IMR-90 (cell line): ENCODE data around the gene SECTM1. TPM values are rescaled to one million over a fixed set of nuclear protein-coding genes. Genes with fewer than 3 reads are reported as not detected.

Experiments
- ATAC-seq: fragments of 200-7000 bp; cut with Tn5 transposase; 2 replicates; pipeline ENCODE4 v1.9.1; 2020; ENCODE audit warnings: low read depth, mild to moderate bottlenecking, moderate library complexity
- BruUV-seq: library from RNA; stranded (reverse); fragments of 400-500 nt; replicated peaks from 2 replicates; lab custom pipeline; 2021; lab: Mats Ljungman, UMichigan
- CTCF ChIA-PET: fragments of 300-600 bp; formaldehyde crosslinking; extraction: SDS; loops from one replicate; lab custom pipeline; 2021; ENCODE audit warnings: antibody characterized with exemption; lab: Yijun Ruan, JAX
- POLR2A ChIA-PET: fragments of 300-600 bp; sonication (Branson Sonifier 250); formaldehyde crosslinking; loops from one replicate; lab custom pipeline; 2022; ENCODE audit warnings: antibody characterized with exemption; ENCODE audit not compliant: unreplicated experiment; lab: Charles Lee
- DNase-seq: peaks from one replicate; pipeline ENCODE4 v3.0.0; 2013
- H2AFZ ChIP-seq: replicated peaks from 2 replicates; pipeline ENCODE3; 2013; ENCODE audit warnings: low read length, mild to moderate bottlenecking; ENCODE audit not compliant: poor library complexity
- H2AK5ac ChIP-seq: 2 replicates; pipeline ENCODE4 v1.6.1; 2013; ENCODE audit warnings: low read depth, low read length, inconsistent platforms
- H2AK9ac ChIP-seq: replicated peaks from 2 replicates; pipeline ENCODE3; 2013; ENCODE audit warnings: mild to moderate bottlenecking, low read depth, low read length, moderate library complexity; ENCODE audit not compliant: poor library complexity
- H2BK120ac ChIP-seq: 2 replicates; pipeline ENCODE4 v1.6.1; 2013; ENCODE audit warnings: low read depth, low read length, inconsistent platforms
- H2BK15ac ChIP-seq: 3 replicates; pipeline ENCODE4 v1.6.1; 2013; ENCODE audit warnings: low read depth, low read length, inconsistent platforms
- H2BK20ac ChIP-seq: 2 replicates; pipeline ENCODE4 v1.6.1; 2013; ENCODE audit warnings: low read depth, mild to moderate bottlenecking, inconsistent platforms, low read length, moderate library complexity
- H2BK5ac ChIP-seq: 2 replicates; pipeline ENCODE4 v1.6.1; 2013; ENCODE audit warnings: mild to moderate bottlenecking, low read depth, low read length, inconsistent platforms; ENCODE audit not compliant: poor library complexity, severe bottlenecking
- H3K14ac ChIP-seq: replicated peaks from 2 replicates; pipeline ENCODE4 v1.6.1; 2013; ENCODE audit warnings: low read depth, low read length, inconsistent platforms
- H3K18ac ChIP-seq: 2 replicates; pipeline ENCODE4 v1.6.1; 2013; ENCODE audit warnings: low read depth, low read length, control low read depth
- H3K23ac ChIP-seq: 2 replicates; pipeline ENCODE4 v1.6.1; 2013; ENCODE audit warnings: low read depth, low read length, inconsistent platforms
- H3K27ac ChIP-seq: 2 replicates; pipeline ENCODE4 v1.5.1; 2013; ENCODE audit warnings: mild to moderate bottlenecking, control low read depth, low read length; ENCODE audit not compliant: insufficient read depth
- H3K27me3 ChIP-seq: 2 replicates; pipeline ENCODE4 v1.6.1; 2013; ENCODE audit warnings: low read length; ENCODE audit not compliant: control insufficient read depth, insufficient read depth
- H3K36me3 ChIP-seq: 2 replicates; pipeline ENCODE4 v1.6.1; 2013; ENCODE audit warnings: low read length, mixed read lengths; ENCODE audit not compliant: control insufficient read depth, insufficient read depth
- H3K4ac ChIP-seq: 2 replicates; pipeline ENCODE4 v1.6.1; 2013; ENCODE audit warnings: low read depth, low read length, inconsistent platforms
- H3K4me1 ChIP-seq: 2 replicates; pipeline ENCODE4 v1.6.1; 2013; ENCODE audit warnings: low read length, mixed read lengths; ENCODE audit not compliant: control insufficient read depth, insufficient read depth
- H3K4me2 ChIP-seq: 2 replicates; pipeline ENCODE4 v1.6.1; 2013; ENCODE audit warnings: low read depth, mild to moderate bottlenecking, control low read depth, low read length, moderate library complexity
- H3K4me3 ChIP-seq: 2 replicates; pipeline ENCODE4 v1.5.1; 2013; ENCODE audit warnings: low read depth, mild to moderate bottlenecking, control low read depth, low read length, moderate library complexity; ENCODE audit not compliant: insufficient read depth
- H3K56ac ChIP-seq: 2 replicates; pipeline ENCODE4 v1.6.1; 2013; ENCODE audit warnings: low read length, inconsistent platforms; ENCODE audit not compliant: insufficient read depth; ENCODE audit errors: extremely low read depth
- H3K79me1 ChIP-seq, 2 experiments: 2 replicates each; pipeline ENCODE4 v1.6.1; 2013; ENCODE audit warnings: low read length in 2 of 2, inconsistent platforms in 1 of 2, low read depth in 1 of 2
- H3K9ac ChIP-seq: 2 replicates; pipeline ENCODE4 v1.6.1; 2013; ENCODE audit warnings: low read depth, low read length, control low read depth
- H3K9me1 ChIP-seq: 2 replicates; pipeline ENCODE4 v1.6.1; 2013; ENCODE audit warnings: low read length, inconsistent platforms; ENCODE audit not compliant: insufficient read depth
- H3K9me3 ChIP-seq: 2 replicates; pipeline ENCODE4 v1.6.1; 2013; ENCODE audit warnings: low read length; ENCODE audit not compliant: control insufficient read depth, insufficient read depth
- H4K20me1 ChIP-seq: 2 replicates; pipeline ENCODE4 v1.6.1; 2013; ENCODE audit warnings: low read length, inconsistent platforms; ENCODE audit not compliant: insufficient read depth
- H4K5ac ChIP-seq: 2 replicates; pipeline ENCODE4 v1.6.1; 2013; ENCODE audit warnings: mild to moderate bottlenecking, low read depth, low read length, control low read depth
- H4K8ac ChIP-seq, 2 experiments: 2 replicates each; pipeline ENCODE4 v1.6.1; 2013; ENCODE audit warnings: low read depth in 2 of 2, low read length in 2 of 2, control low read depth in 1 of 2, inconsistent platforms in 1 of 2
- H4K91ac ChIP-seq: 2 replicates; pipeline ENCODE4 v1.6.1; 2013; ENCODE audit warnings: low read depth, low read length, inconsistent platforms; ENCODE audit not compliant: insufficient read depth
- BHLHE40 ChIP-seq: fragments of 150-350 bp; IDR thresholded peaks from 2 replicates; pipeline ENCODE4 v1.6.1; 2016; ENCODE audit warnings: mild to moderate bottlenecking, low read depth, low read length
- CHD1 ChIP-seq: IDR thresholded peaks from 2 replicates; pipeline ENCODE4 v1.6.1; 2012; ENCODE audit warnings: low read depth, low read length, improper control_type of control experiment
- ELK1 ChIP-seq: fragments of 150-350 bp; IDR thresholded peaks from 2 replicates; pipeline ENCODE4 v1.6.1; 2016; ENCODE audit warnings: low read depth, mild to moderate bottlenecking, low read length, moderate library complexity, borderline replicate concordance
- FOS ChIP-seq: fragments of 150-350 bp; IDR thresholded peaks from 2 replicates; pipeline ENCODE4 v1.6.1; 2016; ENCODE audit warnings: low read depth, low read length
- MXI1 ChIP-seq: IDR thresholded peaks from 2 replicates; pipeline ENCODE4 v1.6.1; 2012; ENCODE audit warnings: low read depth, mild to moderate bottlenecking, low read length, moderate library complexity, borderline replicate concordance
- NFE2L2 ChIP-seq: fragments of 150-350 bp; IDR thresholded peaks from 2 replicates; pipeline ENCODE4 v1.6.1; 2016; ENCODE audit warnings: low read depth, mild to moderate bottlenecking, low read length
- POLR2A ChIP-seq: IDR thresholded peaks from 2 replicates; pipeline ENCODE4 v1.6.1; 2012; ENCODE audit warnings: mild to moderate bottlenecking, low read depth, low read length
- RAD21 ChIP-seq: IDR thresholded peaks from 2 replicates; pipeline ENCODE4 v1.6.1; 2012; ENCODE audit warnings: low read length, improper control_type of control experiment
- RFX5 ChIP-seq: IDR thresholded peaks from 2 replicates; pipeline ENCODE4 v1.8.0; 2012; ENCODE audit warnings: low read depth, mild to moderate bottlenecking, low read length, moderate library complexity
- WGBS, 2 experiments: methylation state at CpG; one replicate each; pipeline versions ENCODE4 v1.1.5 to v1.1.7; 2013; ENCODE audit warnings: missing lambda C conversion rate in 2 of 2; ENCODE audit not compliant: insufficient read length in 1 of 2; ENCODE audit errors: extremely low coverage in 2 of 2; 5-methylcytosine and 5-hydroxymethylcytosine counted together
- dilution Hi-C: fragments of 300-500 bp; cut with HindIII; formaldehyde crosslinking; loops from one replicate; pipeline ENCODE4 v1.14.3; 2018; ENCODE audit warnings: low sequenced_read_pairs; ENCODE audit not compliant: unreplicated experiment
- in situ Hi-C: fragments of 300-500 bp; cut with MboI; formaldehyde crosslinking; loops from 3 replicates; pipeline ENCODE4 v1.14.3; 2019; ENCODE audit warnings: low sequenced_read_pairs, inconsistent platforms, mixed read lengths
- intact Hi-C: fragments of 100-400 bp; cut with micrococcal nuclease; formaldehyde crosslinking; loops from 2 replicates; pipeline ENCODE4 v1.10.0; 2022
- polyA plus RNA-seq, 3 experiments: library from polyadenylated mRNA; depleted of rRNA; stranded (reverse); fragments of >200 nt; gene quantifications; 2 replicates each; pipeline ENCODE4 v1.2.3, GENCODE V29; 2012; ENCODE audit warnings: low replicate concordance in 1 of 3
- total RNA-seq: library from RNA; depleted of rRNA; stranded (reverse); fragments of >200 nt; gene quantifications from 2 replicates; pipeline ENCODE4 v1.2.3, GENCODE V29; 2012
- TF ChIP-seq, protein P1 (sequence below): fragments of 150-350 bp; IDR thresholded peaks from 2 replicates; pipeline ENCODE4 v1.6.1; 2017; ENCODE audit warnings: mild to moderate bottlenecking, antibody characterized with exemption, low read length, low read depth

The SECTM1 gene
- total and polyA plus RNA-seq, 2 of the 4 experiments (the other 2 are of a cell fraction), result 2.3 to 4.4 TPM

GRCh38 chr17:82314012-82314726 lies 19.4 kb downstream of the SECTM1 start:
- BruUV-seq, result no TSS peak
- dilution Hi-C loops, result no loop called here
- no peak overlapping the region for H3K4me2 ChIP-seq
- no peak overlapping the region for H2AFZ ChIP-seq
- peaks cover 4% of the 10 kb centered on the region; the same call in 1 of the 2 replicates for H3K9me1 ChIP-seq
- H3K9me3 ChIP-seq, result no peaks in the 10 kb centered on the region
- ATAC-seq (no peak), DNase-seq (no peak)
- H3K14ac ChIP-seq, result no peak overlapping the region
- no peak overlapping the region for H3K4ac ChIP-seq
- H3K4me1 ChIP-seq, result no peaks in the 10 kb centered on the region
- H3K4me3 ChIP-seq, result no peak overlapping the region
- no peaks in the 10 kb centered on the region for H3K79me1 ChIP-seq
- H2BK20ac ChIP-seq, result no peak overlapping the region
- in situ Hi-C loops, result no loop called here
- H2AK9ac ChIP-seq, result no peak overlapping the region
- H3K56ac ChIP-seq, result no peak overlapping the region
- H3K36me3 ChIP-seq, result no peaks in the 10 kb centered on the region
- no peak overlapping the region for H4K5ac ChIP-seq
- no peak overlapping the region for H2BK5ac ChIP-seq
- no peak overlapping the region for H2AK5ac ChIP-seq
- H3K18ac ChIP-seq, result no peak overlapping the region
- TF ChIP-seq ELK1 (no peak), MXI1 (no peak), CHD1 (no peak), RFX5 (no peak), BHLHE40 (no peak), POLR2A (no peak), NFE2L2 (no peak), RAD21 (no peak), FOS (no peak)
- TF ChIP-seq, protein P1, sequence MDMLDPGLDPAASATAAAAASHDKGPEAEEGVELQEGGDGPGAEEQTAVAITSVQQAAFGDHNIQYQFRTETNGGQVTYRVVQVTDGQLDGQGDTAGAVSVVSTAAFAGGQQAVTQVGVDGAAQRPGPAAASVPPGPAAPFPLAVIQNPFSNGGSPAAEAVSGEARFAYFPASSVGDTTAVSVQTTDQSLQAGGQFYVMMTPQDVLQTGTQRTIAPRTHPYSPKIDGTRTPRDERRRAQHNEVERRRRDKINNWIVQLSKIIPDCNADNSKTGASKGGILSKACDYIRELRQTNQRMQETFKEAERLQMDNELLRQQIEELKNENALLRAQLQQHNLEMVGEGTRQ, result no peak
- H3K23ac ChIP-seq, result no peak overlapping the region
- 0 out of 2 replicates have a peak, but pooled peaks cover 4% of the 10 kb centered on the region for H4K20me1 ChIP-seq
- H2BK15ac ChIP-seq, result no peak overlapping the region
- intact Hi-C loops, result no loop called here
- WGBS, 2 experiments, result 85% methylated on average over 18 of the region's 27 CpGs; no CpG with 5 or more reads in 1 of the 2 experiments
- no peak overlapping the region for H2BK120ac ChIP-seq
- no peak overlapping the region for H3K27ac ChIP-seq
- peaks cover 51% of the 10 kb centered on the region for H3K27me3 ChIP-seq
- CTCF ChIA-PET, result no interaction called here
- H4K8ac ChIP-seq, result no peak overlapping the region
- no peak overlapping the region for H3K9ac ChIP-seq
- POLR2A ChIA-PET, result no interaction called here
- H4K91ac ChIP-seq, result no peak overlapping the region
